Right lobe of liver (tissue), 6 donors: ENCODE results near the gene UBE2V1. TPM values are rescaled to one million over a fixed set of nuclear protein-coding genes. Genes with fewer than 3 reads are reported as not detected.
"Not testable (repeated sequence)": the region's sequence is repeated elsewhere in the genome, so short reads cannot be mapped to it uniquely, and the experiment has no call there.

Experiments used
- ATAC-seq, 4 donors: fragments of 200-7000 bp; cut with Tn5 transposase; one replicate each; pipeline ENCODE4 v1.9.1; 2020; ENCODE audit warnings: mild to moderate bottlenecking in 4 of 4, moderate library complexity in 4 of 4
- DNase-seq, 3 donors: peaks; one replicate each; pipeline ENCODE4 v3.0.0-alpha.2; 2020
- H3K27ac ChIP-seq, 3 donors: fragments of 200-600 bp; one replicate each; pipeline ENCODE4 v1.8.0; 2022
- H3K27me3 ChIP-seq, 2 donors: fragments of 200-600 bp; one replicate each; pipeline ENCODE4 v1.8.0; 2022
- H3K36me3 ChIP-seq, 4 donors: fragments of 200-600 bp; sonication (generic) in 1 of 4; one replicate each; pipeline versions ENCODE4 v1.5.1 to v1.8.0; 2017 to 2022; ENCODE audit warnings: control low read depth in 1 of 4
- H3K4me1 ChIP-seq, 4 donors: fragments of 200-600 bp; sonication (generic) in 1 of 4; one replicate each; pipeline versions ENCODE4 v1.5.1 to v1.8.0; 2017 to 2022; ENCODE audit warnings: control low read depth in 1 of 4
- H3K4me3 ChIP-seq, 3 donors: fragments of 200-600 bp; one replicate each; pipeline ENCODE4 v1.8.0; 2022
- H3K9me3 ChIP-seq, 4 donors: fragments of 200-600 bp; sonication (generic) in 1 of 4; one replicate each; pipeline versions ENCODE4 v1.5.1 to v1.8.0; 2017 to 2022; ENCODE audit warnings: control low read depth in 1 of 4
- CTCF ChIP-seq, 4 donors: fragments of 200-600 bp in 3 of 4; fragments of 450-650 bp in 1 of 4; IDR thresholded peaks; one replicate each; pipeline versions ENCODE4 v1.5.1 to v1.8.0; 2016 to 2022; ENCODE audit warnings: antibody characterized with exemption in 4 of 4, mild to moderate bottlenecking in 2 of 4
- POLR2A ChIP-seq: fragments of 450-650 bp; IDR thresholded peaks from one replicate; pipeline ENCODE4 v1.6.1; 2017; ENCODE audit warnings: antibody characterized with exemption, mild to moderate bottlenecking
- WGBS: methylation state at CpG from one replicate; pipeline ENCODE4 v1.1.6; 2018; ENCODE audit warnings: low coverage, low lambda C conversion rate; ENCODE audit not compliant: insufficient coverage; ENCODE audit errors: missing lambda C conversion rate; 5-methylcytosine and 5-hydroxymethylcytosine counted together
- intact Hi-C, 2 donors: fragments of 100-400 bp; cut with DNase I; formaldehyde crosslinking; loops; one replicate each; pipeline versions ENCODE4 v1.11.2 to v1.14.1; 2022
- total RNA-seq, 6 experiments: library from RNA; depleted of rRNA in 2 of 6; stranded (reverse); fragments of >200 nt in 2 of 6; fragmentation: NEBNext Ultra II Directional in 3 of 6; extraction: Animal tissue kit (Norgen Biotek cat#: 25700) in 3 of 6; gene quantifications; one replicate each; pipeline versions ENCODE4 v1.1.0 to v1.2.4, GENCODE V29; 2016 to 2023
- donor health status: DM: no; HTN: yes; CAD: no.
- donor health status: DM: no; HTN: no; CAD: no.
- donor health status: DM: no; HTN: no; CAD: no.
- donor health status: DM: no; HTN: yes; CAD: no.
- donor health status: DM: no; HTN: yes; CAD: no.

Gene UBE2V1
- total RNA-seq, 6 experiments from 2014 or later = 38.2 to 49.4 (median 44.3) TPM

- intact Hi-C loops = loop anchor here in 1 of 2 donors (5.0 kb wide), 1 partner anchor 85 kb away; the partner anchor contains the start of gene SNAI1
- TF ChIP-seq POLR2A (no peak), CTCF (IDR thresholded peaks at IDR 0.05) (no peak)
- Histone ChIP-seq H3K4me3 (no peak overlapping the region), H3K27ac (no peak overlapping the region), H3K27me3 (no peaks in the 10 kb centered on the region), H3K4me1 (peaks cover 0 to 3% (median 0%) of the 10 kb centered on the region in 4 donors), H3K36me3 (no peaks in the 10 kb centered on the region), H3K9me3 (no peaks in the 10 kb centered on the region)
- 80% methylated on average over 4 of the region's 7 CpGs for WGBS
- ATAC-seq = no peak
- DNase-seq = no peak
Measured at GRCh38 chr20:50067018-50067417, 45.9 kb downstream of the UBE2V1 start.

GRCh38 chr20:50066161-50066834, 46.7 kb downstream of the UBE2V1 start:
- intact Hi-C loops = loop anchor here in 1 of 2 donors (5.0 kb wide), 1 partner anchor 84 kb away; the partner anchor contains the start of gene SNAI1
- Histone ChIP-seq H3K4me1 (no peaks in the 10 kb centered on the region), H3K27me3 (no peaks in the 10 kb centered on the region), H3K4me3 (no peak overlapping the region), H3K36me3 (no peaks in the 10 kb centered on the region), H3K9me3 (no peaks in the 10 kb centered on the region), H3K27ac (no peak overlapping the region)
- no peak for ATAC-seq
- DNase-seq = no peak
- WGBS = 98% methylated on average over 5 of the region's 10 CpGs
- TF ChIP-seq POLR2A = no peak

- Histone ChIP-seq H3K36me3 (no peaks in the 10 kb centered on the region), H3K9me3 (no peaks in the 10 kb centered on the region), H3K4me1 (no peaks in the 10 kb centered on the region), H3K4me3 (no peak overlapping the region), H3K27ac (no peak overlapping the region), H3K27me3 (no peaks in the 10 kb centered on the region)
- ATAC-seq (no peak), DNase-seq (no peak)
- TF ChIP-seq CTCF (IDR thresholded peaks at IDR 0.05) (no peak), POLR2A (no peak)
- WGBS = no CpG with 5 or more reads among the region's 3 CpGs
- intact Hi-C loops = loop anchor here in 1 of 2 donors (5.0 kb wide), 1 partner anchor 83 kb away; the partner anchor contains the start of gene SNAI1
Measured at GRCh38 chr20:50065325-50065615, 47.7 kb downstream of the UBE2V1 start.

GRCh38 chr20:50063763-50064162, 49.2 kb downstream of the UBE2V1 start:
- H3K27me3 ChIP-seq, H3K4me3 ChIP-seq, intact Hi-C loops, H3K9me3 ChIP-seq, H3K27ac ChIP-seq, ATAC-seq, H3K4me1 ChIP-seq, H3K36me3 ChIP-seq, DNase-seq: not testable (repeated sequence)
- WGBS = 72% methylated on average over 4 of the region's 6 CpGs

- Histone ChIP-seq H3K9me3 (no peaks in the 10 kb centered on the region), H3K27ac (no peak overlapping the region), H3K4me3 (no peak overlapping the region), H3K36me3 (no peaks in the 10 kb centered on the region), H3K4me1 (no peaks in the 10 kb centered on the region), H3K27me3 (no peaks in the 10 kb centered on the region)
- intact Hi-C loops = no loop called here
- 54% methylated on average over 5 of the region's 13 CpGs for WGBS
- TF ChIP-seq CTCF (IDR thresholded peaks at IDR 0.05) (no peak), POLR2A (no peak)
- ATAC-seq (no peak), DNase-seq (no peak)
Measured at GRCh38 chr20:50062006-50062838, 50.7 kb downstream of the UBE2V1 start.
